HEK293 (cell line): ENCODE data around the gene PLXNA2.

Source experiments
- ZNF133 ChIP-seq: fragments of 450-650 bp; formaldehyde crosslinking; IDR thresholded peaks from 2 replicates; pipeline ENCODE4 v1.5.1; 2016; ENCODE audit warnings: missing biosample characterization, missing genetic modification characterization
- ZNF239 ChIP-seq: fragments of 450-650 bp; formaldehyde crosslinking; IDR thresholded peaks from 2 replicates; pipeline ENCODE4 v1.5.1; 2016; ENCODE audit warnings: missing biosample characterization, missing genetic modification characterization
- ZNF404 ChIP-seq: fragments of 450-650 bp; formaldehyde crosslinking; IDR thresholded peaks from 2 replicates; pipeline ENCODE4 v1.5.1; 2017; ENCODE audit warnings: missing biosample characterization, missing genetic modification characterization
- ZNF548 ChIP-seq: fragments of 450-650 bp; formaldehyde crosslinking; IDR thresholded peaks from 2 replicates; pipeline ENCODE4 v1.5.1; 2016; ENCODE audit warnings: missing biosample characterization, missing genetic modification characterization
- TF ChIP-seq, protein P1 (sequence below): fragments of 450-650 bp; formaldehyde crosslinking; IDR thresholded peaks from 2 replicates; pipeline ENCODE4 v1.5.1; 2016; ENCODE audit warnings: missing biosample characterization, missing genetic modification characterization

DNA sequence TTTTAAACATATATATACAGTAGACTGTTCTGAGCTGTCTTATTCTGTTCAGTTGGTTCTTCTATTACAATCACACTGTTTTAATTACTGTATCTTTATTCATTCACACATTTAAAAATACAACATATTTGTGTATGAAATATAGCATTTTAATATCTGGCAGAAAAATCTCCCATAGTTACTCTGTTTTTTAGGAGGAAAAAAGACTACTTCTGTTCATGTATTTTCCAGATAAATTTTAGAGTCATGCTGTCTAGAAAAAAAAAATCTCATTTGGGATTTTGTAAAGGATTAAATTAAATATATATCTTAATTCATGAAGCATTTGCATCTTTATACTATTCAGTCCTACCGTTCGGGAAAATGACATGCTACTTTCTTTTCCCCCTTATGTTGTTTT lies 231.5 kb downstream of the PLXNA2 start:
- TF ChIP-seq ZNF133 (no peak), ZNF548 (no peak), ZNF404 (tag by site-specific recombination) (no peak), ZNF239 (tag by site-specific recombination) (no peak)
- TF ChIP-seq, protein P1, sequence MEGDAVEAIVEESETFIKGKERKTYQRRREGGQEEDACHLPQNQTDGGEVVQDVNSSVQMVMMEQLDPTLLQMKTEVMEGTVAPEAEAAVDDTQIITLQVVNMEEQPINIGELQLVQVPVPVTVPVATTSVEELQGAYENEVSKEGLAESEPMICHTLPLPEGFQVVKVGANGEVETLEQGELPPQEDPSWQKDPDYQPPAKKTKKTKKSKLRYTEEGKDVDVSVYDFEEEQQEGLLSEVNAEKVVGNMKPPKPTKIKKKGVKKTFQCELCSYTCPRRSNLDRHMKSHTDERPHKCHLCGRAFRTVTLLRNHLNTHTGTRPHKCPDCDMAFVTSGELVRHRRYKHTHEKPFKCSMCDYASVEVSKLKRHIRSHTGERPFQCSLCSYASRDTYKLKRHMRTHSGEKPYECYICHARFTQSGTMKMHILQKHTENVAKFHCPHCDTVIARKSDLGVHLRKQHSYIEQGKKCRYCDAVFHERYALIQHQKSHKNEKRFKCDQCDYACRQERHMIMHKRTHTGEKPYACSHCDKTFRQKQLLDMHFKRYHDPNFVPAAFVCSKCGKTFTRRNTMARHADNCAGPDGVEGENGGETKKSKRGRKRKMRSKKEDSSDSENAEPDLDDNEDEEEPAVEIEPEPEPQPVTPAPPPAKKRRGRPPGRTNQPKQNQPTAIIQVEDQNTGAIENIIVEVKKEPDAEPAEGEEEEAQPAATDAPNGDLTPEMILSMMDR (tag by site-specific recombination): no peak
